K562 treated with DMSO at 1 percent for 24 hours (cell line): Measurements from ENCODE around the gene ABCB10. TPM values are rescaled to one million over a fixed set of nuclear protein-coding genes. Genes with fewer than 3 reads are reported as not detected.

Experiments used
- total RNA-seq: library from RNA; unstranded; fragments of 300-600 nt; gene quantifications from 2 replicates; pipeline ENCODE4 v1.2.3, GENCODE V29; 2022; ENCODE audit warnings: low read depth; ENCODE audit not compliant: insufficient read depth

Gene ABCB10
- total RNA-seq = 16.5 and 18.2 TPM in 2 replicates

GRCh38 chr1:229558460-229559335 lies at the start of gene ABCB10:
TSS of gene ABCB10 (minus strand) at chr1:229558707. CDS start at chr1:229558652, 55 bp downstream.

GRCh38 chr1:229507951-229508822 lies 50.3 kb downstream of the ABCB10 start, which contains the start of gene NUP133:
TSS of gene NUP133 (minus strand) at chr1:229508341. CDS start at chr1:229508249, 92 bp downstream.

Other genes starting within 250 kb of the ABCB10 start
- 7.0 and 7.5 TPM in 2 replicates for gene CCSAP, start 215.7 kb downstream of the ABCB10 start, total RNA-seq
- gene ACTA1, start 124.6 kb downstream of the ABCB10 start, total RNA-seq = 0.70 TPM in 1 of 2 replicates, not detected in the other
- 30.1 and 45.0 TPM in 2 replicates for gene NUP133, start 50.4 kb downstream of the ABCB10 start, total RNA-seq
- 18.3 and 20.0 TPM in 2 replicates for gene TAF5L, start 67.4 kb upstream of the ABCB10 start, total RNA-seq
- 4.2 and 5.7 TPM in 2 replicates for gene URB2, start 67.5 kb upstream of the ABCB10 start, total RNA-seq